Kidney tubule cell (primary cell): Measurements from ENCODE around the gene RAD51AP1.
"Not testable (repeated sequence)": the region's sequence is repeated elsewhere in the genome, so short reads cannot be mapped to it uniquely, and the experiment has no call there.

ENCODE experiments used
- DNase-seq: peaks from one replicate; pipeline ENCODE4 v3.0.0-alpha.2; 2018; ENCODE audit warnings: low spot score

RAD51AP1 gene, protein sequence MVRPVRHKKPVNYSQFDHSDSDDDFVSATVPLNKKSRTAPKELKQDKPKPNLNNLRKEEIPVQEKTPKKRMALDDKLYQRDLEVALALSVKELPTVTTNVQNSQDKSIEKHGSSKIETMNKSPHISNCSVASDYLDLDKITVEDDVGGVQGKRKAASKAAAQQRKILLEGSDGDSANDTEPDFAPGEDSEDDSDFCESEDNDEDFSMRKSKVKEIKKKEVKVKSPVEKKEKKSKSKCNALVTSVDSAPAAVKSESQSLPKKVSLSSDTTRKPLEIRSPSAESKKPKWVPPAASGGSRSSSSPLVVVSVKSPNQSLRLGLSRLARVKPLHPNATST

DNA sequence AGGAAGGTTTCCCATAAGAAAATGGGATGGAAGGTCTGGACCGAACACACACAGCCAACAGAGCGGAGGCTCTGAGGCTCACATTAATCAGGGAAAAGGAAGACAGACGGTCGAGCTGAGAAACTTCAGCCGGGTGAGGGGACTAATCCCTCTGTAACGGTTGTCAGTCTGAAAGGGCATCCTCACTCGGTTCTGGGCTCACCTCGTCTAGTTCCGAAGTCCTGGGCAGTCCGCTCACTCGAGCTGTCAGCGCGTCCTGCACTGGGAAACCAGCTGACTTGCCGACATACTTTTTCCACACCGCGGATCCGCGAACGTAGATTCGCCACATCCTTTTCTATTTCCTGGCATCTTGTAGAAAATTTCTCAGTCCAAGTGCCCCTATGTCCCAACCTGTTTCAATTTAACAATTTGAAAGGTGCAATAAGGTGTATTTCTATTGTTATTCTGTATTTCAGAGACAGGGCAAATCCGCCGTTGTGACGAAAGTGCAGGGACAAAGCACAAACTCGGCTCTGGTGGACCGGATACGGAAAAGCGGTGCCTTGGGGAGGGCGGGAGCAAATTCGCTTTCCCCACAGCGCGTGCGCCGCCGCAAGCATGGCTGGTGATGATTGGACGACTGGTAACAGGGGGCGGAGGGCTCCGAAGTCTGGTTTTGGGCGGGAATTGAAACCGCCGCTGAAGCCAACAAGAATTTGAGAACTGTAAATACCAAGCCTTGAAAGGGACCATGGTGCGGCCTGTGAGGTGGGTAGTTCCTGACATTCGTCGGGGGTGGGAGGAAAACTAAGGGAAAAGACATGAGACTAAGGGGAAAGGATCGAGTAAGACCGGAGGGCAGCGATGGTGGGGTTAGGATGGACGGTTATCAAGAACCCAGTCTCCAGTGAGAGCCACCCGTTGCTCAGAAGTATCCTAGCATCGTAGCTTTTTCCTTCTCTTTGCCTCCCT, at the start of gene RAD51AP1:
Gene RAD51AP1 (plus strand): TSS at position 684 of the 954 bp plus-strand sequence. CDS start 50 bp downstream, at position 734.
- peak; percentile 97 for DNase-seq

DNA sequence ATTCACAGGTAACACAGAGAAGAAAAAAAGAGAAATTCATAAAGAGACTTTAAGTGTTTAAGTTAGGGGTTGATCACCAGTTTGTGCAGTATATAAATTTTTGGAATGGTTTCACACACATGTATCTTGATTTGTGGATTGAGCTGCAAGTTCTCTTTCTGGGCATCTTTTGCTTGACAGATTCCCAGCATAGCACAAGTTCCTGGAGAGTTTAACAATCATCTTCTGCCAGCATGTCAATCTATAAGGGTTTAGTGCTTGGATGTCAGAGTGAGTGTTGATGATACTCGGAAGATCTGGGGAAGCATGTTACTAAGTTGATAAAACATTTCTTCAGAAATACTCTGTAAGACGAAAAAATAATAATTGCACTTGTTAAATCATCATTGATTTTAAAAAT, 49.1 kb upstream of the RAD51AP1 start:
- DNase-seq = no peak

DNA sequence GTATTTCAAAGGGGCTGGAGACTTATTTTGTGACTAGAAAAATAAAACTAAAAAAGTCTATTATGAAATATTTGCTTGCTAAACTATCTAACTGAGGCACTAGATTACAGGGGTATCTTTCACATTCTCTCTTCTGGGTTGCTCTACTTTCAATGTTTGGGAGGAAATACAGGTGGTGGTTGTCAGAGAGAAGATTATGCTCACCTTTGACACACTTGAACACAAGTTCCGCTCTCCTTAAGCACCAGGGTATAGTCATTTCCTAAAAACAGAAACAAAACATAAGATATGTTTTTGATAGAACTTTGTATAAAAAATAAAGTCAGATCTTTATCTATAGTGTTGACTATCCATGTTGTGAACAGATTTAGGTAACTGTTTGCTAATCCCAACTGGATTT, 47.7 kb upstream of the RAD51AP1 start:
- no peak for DNase-seq

DNA sequence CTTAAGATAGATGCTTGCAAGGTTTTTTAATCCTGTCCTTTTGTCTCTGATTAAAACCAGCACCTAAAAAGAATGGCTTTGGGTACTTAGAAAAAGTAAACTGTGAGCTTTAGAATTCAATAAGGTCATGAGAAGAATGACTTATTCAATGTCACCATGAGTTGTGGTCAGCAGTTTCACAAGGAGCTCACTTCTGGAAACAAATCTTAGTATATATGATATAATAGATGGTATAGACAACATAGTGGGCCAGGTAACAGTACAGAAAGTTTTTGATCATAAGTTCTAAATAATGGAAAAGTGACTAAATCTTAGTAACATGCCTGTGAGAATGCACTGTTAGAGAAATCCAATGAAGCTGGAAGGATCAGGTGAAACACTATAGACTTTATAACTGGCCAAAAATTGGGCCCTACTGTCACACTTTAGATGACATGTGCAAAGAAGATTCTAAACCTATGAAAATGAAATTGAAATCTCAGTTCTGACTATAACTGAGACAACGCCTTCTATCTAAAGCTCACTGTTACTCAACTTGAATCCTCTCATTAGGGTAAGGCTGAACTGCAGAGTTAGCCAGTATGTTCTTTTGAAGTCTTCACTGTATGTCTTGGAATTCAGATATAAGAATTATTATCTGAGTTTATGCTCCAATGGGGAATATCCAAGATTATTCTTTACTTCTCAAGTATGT, 42.4 kb upstream of the RAD51AP1 start:
- DNase-seq = no peak

DNA sequence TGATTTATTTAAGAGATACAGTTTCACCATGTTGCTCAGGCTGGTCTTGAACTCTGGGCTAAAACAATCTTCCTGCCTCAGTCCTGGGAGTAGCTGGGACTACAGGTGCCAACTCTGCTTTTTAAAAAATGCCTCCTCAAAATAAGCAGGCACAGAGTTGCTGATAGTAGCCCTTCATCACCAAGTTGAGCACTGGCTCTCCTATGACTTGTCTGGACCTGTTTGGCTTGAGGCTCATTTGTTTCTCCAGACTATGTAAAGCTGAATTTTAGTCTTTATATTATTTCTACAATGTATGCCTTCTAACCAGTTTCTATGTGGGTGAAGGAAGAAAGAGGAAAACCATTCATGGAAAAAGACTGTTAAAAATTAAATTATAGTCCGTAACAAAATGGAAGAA, 39.5 kb upstream of the RAD51AP1 start:
- DNase-seq = no peak

DNA sequence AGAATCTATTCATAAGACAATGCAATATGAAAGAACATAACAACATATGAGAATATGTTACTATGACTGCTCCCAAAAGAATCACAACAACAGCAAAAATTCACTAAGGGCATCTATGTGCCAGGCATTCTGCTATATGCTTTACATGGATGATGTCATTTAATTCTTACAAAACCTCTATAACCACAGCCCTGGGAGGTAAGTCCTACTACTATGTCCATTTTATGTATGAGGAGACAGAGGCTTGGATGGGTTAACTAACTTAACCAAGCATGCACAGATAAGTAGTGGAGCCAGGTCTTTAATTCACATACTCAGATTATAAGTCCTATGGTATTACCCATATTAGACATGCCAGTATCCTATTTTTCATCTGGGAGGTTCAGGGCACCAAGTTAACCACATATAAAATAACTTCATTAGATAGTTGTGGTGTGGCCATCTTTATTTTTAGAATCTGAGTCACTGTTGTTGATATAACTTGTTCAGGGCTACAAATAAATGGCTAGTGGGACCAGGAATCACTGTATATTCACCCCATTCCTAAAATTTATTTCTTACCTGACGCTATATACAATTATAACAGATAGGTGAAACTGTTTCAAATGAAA, 33.2 kb upstream of the RAD51AP1 start:
- DNase-seq = peak; percentile 6

DNA sequence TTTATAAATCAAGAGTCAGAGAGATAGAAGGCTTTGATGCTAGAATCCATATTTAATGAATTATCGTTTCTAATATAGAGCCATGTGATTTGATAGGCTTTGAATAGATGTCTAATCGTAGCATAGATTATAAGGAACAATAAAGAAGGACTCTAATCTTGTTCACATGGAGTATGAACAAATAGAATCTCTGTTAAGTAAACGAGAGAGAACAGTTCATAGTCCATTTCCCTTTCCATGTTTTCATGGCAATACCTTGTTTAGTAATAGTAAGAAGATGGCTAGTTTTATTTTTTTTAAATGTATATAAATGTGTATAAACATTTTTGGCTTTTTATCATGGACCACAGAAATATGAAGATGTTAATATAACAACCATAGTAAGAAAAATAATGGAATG, 32.3 kb upstream of the RAD51AP1 start:
- no peak for DNase-seq

DNA sequence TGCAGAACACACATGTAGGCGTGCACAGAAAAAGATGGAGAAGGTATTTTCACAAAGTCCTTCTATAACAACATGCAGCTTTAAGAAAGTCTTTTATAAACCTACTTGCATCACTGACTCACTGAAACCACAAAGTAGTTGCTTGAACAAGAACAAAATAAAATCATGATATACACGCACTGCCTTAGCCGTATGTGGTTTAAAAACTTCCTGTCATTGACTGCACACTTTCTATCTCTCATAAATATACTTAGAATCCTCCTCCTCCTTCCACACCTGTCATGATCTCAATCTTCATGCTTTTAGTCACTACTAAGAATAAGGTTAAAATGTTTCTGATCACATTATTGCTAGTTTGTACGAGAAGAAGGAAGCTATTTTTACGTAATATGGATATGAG, 31.8 kb upstream of the RAD51AP1 start:
- DNase-seq = peak; percentile 6

DNA sequence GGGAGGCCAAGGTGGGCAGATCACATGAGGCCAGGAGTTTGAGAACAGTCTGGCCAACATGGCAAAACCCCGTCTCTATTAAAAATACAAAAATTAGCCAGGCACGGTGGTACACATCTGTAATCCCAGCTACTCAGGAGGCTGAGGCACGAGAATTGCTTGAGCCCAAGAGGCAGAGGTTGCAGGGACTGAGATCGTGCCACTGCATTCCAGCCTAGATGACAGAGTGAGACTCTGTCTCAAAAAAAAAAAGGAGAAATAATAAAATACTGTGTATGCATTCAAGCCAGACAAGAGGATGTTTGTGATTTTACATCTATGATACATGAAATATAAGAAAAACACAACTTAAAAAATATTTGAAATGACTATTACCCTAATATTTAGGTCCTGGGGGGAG, 30.2 kb upstream of the RAD51AP1 start:
- not testable (repeated sequence) for DNase-seq

DNA sequence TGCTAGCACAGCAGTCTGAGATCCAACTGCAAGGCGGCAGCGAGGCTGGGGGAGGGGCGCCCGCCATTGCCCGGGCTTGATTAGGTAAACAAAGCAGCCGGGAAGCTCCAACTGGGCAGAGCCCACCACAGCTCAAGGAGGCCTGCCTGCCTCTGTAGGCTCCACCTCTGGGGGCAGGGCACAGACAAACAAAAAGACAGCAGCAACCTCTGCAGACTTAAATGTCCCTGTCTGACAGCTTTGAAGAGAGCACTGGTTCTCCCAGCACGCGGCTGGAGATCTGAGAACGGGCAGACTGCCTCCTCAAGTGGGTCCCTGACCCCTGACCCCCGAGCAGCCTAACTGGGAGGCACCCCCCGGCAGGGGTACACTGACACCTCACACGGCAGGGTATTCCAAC, 29.4 kb upstream of the RAD51AP1 start:
- not testable (repeated sequence) for DNase-seq

DNA sequence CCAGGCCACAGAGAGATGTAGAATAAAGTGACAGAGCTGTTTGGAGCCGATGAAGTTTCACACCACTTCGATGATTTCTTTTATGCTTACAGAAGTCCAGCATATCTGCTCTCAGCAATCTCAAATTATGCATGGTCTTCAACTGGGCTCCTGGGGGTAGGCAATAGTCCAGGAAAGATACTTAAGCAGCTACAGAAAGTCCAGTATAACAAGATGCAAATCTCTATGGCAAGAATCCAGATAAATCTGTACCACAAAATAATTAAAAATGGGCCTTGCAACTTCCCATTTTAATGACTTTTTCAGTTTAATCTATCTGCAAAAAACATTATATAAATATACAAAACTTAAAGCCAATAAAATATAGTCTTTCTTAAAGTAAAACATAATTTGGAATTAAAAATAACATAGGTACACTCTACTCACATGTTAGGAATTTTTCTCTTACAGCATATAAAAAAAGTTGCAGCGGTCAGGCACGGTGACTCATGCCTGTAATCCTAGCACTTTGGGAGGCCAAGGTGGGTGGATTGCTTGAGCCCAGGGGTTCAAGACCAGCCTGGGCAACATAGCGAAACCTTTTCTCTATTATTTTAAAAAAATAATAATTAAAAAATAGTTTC, 20.5 kb upstream of the RAD51AP1 start:
- peak; percentile 30 for DNase-seq

DNA sequence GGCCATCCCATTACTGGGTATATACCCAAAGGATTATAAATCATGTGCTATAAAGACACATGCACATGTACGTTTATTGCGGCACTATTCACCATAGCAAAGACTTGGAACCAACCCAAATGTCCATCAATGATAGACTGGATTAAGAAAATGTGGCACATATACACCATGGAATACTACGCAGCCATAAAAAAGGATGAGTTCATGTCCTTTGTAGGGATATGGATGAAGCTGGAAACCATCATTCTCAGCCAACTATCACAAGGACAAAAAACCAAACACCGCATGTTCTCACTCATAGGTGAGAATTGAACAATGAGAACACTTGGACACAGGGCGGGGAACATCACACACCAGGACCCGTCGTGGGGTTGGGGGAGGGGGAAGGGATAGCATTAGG, 15.2 kb upstream of the RAD51AP1 start:
- DNase-seq = not testable (repeated sequence)

DNA sequence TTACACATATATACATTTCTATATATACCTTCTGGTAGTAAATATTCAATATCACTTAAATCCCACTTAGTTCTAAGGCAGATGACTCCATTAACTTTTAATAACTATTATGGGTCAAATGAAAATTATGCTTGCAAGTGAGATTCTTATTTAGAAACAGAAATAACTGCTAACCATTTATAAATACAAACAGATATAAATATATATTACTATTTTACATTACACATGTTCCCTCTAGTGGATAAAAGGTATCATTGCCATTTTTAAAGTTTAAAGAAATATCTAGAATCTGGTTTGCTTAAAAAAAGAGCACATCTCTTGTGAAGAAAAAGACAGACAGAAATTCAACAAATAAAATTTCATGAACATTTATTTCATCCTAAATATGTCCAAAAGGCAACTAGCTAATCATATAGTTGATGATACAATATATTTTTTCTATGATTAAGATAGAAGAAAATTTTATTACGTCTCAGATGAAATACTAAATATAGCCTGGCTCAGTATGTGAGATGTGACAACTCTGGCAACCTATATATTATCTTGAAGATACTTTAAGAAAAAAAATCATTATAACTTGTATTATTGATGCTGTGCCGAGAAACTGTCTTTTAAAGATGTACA, 11.7 kb upstream of the RAD51AP1 start:
- peak; percentile 22 for DNase-seq

DNA sequence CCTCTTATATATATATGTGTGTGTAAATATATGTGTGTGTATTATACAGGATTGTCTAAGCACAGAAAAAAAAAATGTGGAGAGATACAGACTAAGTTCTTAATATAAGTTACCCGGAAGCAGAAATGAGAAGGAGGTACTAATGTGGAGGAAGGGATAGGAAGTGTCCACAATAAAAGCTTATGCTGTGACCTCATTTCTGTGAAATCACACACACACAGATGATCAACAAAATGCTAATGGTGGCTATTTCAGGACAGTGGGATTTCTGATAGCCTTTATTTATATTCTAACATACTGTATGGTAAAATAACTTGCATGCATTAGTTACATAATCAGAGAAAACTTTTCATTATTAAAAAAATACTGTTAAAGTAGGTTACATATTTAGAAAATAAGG, 8.5 kb upstream of the RAD51AP1 start:
- DNase-seq = no peak

DNA sequence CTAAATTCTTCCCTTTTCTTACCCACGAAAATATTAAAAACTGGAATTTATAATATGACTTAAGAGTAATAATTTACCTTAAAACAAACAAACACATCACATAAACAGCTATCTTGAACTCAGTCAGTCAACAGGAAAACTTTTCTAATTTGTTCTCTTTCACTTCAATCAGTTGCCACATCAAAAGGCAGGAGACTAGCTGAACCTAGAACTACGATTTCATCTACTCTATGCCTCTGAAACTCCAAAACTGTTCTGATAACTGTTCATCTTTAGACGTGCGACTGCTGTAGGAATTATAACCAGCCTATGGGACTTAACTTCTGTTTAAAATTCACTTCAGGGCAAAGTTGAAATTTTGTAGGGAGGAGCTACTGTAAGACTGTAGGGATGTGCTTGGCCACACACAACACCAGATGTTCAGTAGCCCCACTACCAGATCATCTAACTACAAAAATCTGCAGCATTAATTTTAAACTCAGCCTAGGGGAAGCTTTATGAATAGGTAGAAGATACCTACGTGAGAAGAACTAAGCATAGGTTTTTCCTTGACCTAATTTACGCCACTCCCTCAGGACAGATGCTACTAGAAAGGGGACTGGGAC, 7.6 kb upstream of the RAD51AP1 start:
- no peak for DNase-seq

DNA sequence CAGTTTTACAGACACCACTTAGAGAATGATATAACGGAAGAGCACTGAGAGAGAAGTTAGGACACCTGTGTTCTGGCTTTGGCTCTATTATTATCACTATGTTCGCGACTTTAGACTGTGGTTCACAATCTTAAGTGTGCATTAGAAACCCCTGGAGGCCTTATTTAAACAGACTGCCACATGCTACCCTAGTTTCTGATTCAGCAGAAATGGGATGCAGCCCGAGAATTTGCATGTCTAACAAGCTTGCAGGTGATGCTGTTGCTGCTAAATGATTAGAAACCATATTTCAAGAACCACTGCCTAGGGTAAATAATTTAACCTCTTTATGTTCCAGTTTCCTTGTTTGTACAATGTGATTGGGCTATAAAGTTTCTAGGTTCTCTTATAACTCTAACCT, 3.6 kb upstream of the RAD51AP1 start:
- DNase-seq = no peak

DNA sequence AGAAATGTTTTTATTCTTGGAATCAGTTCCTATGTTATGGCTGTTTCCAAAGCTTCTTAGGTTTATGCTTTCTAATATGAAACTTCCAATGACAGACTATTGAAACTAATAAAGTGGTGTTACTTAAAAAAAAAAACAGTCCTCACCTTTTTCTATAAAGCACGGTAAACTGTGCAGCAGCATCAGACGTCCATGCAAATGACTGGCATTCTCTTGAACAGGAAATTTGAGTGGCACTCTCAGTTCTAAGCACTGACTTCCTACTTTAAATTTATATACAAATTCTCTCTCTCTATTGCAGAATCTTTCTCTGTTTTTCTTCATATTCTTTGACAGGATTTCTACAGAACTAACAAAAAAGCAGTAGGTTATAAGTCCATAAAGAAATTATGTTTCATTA, 2.8 kb upstream of the RAD51AP1 start:
- DNase-seq = no peak

DNA sequence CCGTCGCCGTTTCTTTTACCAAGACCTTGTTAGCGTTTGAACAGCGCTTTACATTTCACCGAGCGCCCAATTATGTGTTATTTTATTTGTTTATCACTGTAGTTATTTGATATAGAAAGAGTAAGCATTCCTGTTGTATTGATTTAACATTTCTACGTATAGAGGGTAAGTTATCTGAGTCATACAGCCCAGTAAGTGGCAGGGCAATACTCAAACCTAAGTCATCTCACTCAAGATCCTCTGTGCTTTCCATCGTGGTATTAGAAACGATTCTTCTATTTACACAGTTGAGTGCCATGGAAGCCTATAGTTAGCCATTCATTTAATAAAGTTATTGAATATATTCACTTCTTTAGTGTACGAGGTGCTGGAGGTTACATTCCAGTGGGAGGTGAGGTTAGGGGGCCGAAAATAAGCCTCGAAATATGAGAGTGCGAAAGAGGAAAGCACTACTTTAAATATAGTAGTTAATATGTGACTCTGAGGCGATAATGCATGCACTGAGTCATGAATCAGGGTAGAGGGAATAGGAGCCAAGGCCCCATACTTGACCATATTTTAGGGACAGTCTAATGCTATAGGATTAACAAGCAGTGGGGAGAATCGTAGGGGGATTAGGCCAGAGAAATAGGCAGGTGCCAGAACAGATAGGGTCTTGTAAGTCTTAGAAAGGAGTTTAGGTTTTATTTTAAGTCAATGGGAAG, 629 bp downstream of the RAD51AP1 start:
- peak; percentile 28 for DNase-seq

DNA sequence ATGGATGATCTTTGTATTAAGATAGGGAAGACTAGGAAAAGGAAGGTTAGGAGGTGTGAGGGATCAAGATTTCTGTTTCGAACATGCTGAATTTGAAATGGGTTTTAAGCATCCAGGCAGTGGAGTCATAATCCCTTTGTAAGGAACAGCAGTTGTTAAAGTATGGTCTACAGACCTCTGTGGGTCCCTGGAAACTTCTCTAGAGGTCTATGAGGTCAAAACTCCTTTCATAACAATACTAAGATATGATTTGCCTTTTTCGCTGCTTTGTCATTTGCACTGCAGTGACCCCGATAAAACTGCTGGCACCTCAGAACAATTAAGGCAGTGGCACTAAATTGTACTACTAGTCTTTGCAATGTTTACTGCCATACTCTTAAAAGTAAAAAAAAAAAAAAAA, 1.5 kb downstream of the RAD51AP1 start:
- no peak for DNase-seq

DNA sequence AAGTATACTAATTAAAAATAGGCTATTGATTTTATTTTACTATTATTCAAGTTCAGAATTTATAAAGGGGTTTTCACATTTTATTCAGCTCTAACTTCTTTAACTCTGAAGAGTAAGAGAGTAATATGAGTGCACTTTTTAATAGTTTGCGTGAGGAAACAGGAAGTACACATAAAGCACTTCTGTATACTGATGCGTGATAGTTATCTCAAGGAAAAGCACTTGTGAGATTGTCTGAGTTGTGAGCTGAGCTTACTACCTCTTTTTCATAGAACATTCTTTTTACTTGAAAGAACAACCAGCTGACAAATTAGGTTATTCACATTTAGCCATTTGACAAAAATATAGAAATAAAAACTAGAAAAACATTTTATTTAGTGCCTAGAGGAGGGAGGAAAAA, 1.9 kb downstream of the RAD51AP1 start:
- DNase-seq = no peak
